Testis (tissue), 3 donors: ENCODE results near the gene HPCA. TPM values are rescaled to one million over a fixed set of nuclear protein-coding genes. Genes with fewer than 3 reads are reported as not detected.

Experiments used
- DNase-seq: peaks from one replicate; pipeline ENCODE4 v3.0.0-alpha.2; 2019
- H3K27ac ChIP-seq, 2 donors: fragments of 200-600 bp; sonication (generic); one replicate each; pipeline ENCODE4 v1.5.1; 2019
- H3K27me3 ChIP-seq: fragments of 200-600 bp; sonication (generic); one replicate; pipeline ENCODE4 v1.5.1; 2019
- H3K36me3 ChIP-seq: fragments of 200-600 bp; sonication (generic); one replicate; pipeline ENCODE4 v1.5.1; 2017; ENCODE audit warnings: low read depth; ENCODE audit errors: missing control alignments
- H3K4me1 ChIP-seq: fragments of 200-600 bp; sonication (generic); one replicate; pipeline ENCODE4 v1.5.1; 2019
- H3K4me3 ChIP-seq, 2 donors: fragments of 200-600 bp; sonication (generic); one replicate each; pipeline ENCODE4 v1.5.1; 2017 to 2019
- H3K9me3 ChIP-seq: fragments of 200-600 bp; sonication (generic); one replicate; pipeline ENCODE4 v1.5.1; 2017
- POLR2A ChIP-seq: fragments of 450-650 bp; IDR thresholded peaks from one replicate; pipeline ENCODE4 v1.6.1; 2017; ENCODE audit warnings: antibody characterized with exemption, mild to moderate bottlenecking, moderate library complexity
- WGBS, 2 donors: methylation state at CpG; one replicate each; pipeline ENCODE4 v1.1.5; 2018; 5-methylcytosine and 5-hydroxymethylcytosine counted together
- intact Hi-C: fragments of 100-400 bp; cut with DNase I; formaldehyde crosslinking; loops from one replicate; pipeline ENCODE4 v1.15.1; 2023; ENCODE audit warnings: low total_unique reads
- polyA plus RNA-seq: library from polyadenylated mRNA; stranded (reverse); fragments of 350-450 nt; fragmentation: Illumina TruSeq; extraction: RNeasy Lipid Tissue Mini Kit (QIAGEN cat#74804); gene quantifications from one replicate; pipeline ENCODE4 v1.2.3, GENCODE V29; 2014; ENCODE audit warnings: low read depth, low replicate concordance; ENCODE audit not compliant: insufficient read depth
- total RNA-seq, 2 donors: library from RNA; depleted of rRNA; stranded (reverse); fragments of >200 nt; gene quantifications; one replicate each; pipeline ENCODE4 v1.2.3, GENCODE V29; 2016
- TF ChIP-seq, protein P1 (sequence below), 3 experiments: fragments of 450-650 bp in 2 of 3; fragments of 200-600 bp in 1 of 3; sonication (generic) in 1 of 3; IDR thresholded peaks; one replicate each; pipeline ENCODE4 v1.5.1; 2016 to 2019; ENCODE audit warnings: antibody characterized with exemption in 3 of 3, mild to moderate bottlenecking in 2 of 3, moderate library complexity in 1 of 3

The HPCA gene
- total and polyA plus RNA-seq, 3 donors from 2014 or later: 1.7 to 8.8 (median 6.1) TPM

GRCh38 chr1:32888677-32889420, 2.6 kb downstream of the HPCA start:
- intact Hi-C loops: no loop called here
- DNase-seq: no peak

GRCh38 chr1:32889731-32890278, 3.5 kb downstream of the HPCA start:
- intact Hi-C loops: no loop called here
- WGBS, 2 donors: 84 to 92% methylated on average over 3 of the region's 3 CpGs
- Histone ChIP-seq H3K9me3 (no peaks in the 10 kb centered on the region), H3K27ac (no peak overlapping the region), H3K4me1 (peaks cover 7% of the 10 kb centered on the region), H3K36me3 (no peaks in the 10 kb centered on the region), H3K4me3 (no peak overlapping the region), H3K27me3 (no peaks in the 10 kb centered on the region)
- no peak for DNase-seq
- TF ChIP-seq, protein P1, sequence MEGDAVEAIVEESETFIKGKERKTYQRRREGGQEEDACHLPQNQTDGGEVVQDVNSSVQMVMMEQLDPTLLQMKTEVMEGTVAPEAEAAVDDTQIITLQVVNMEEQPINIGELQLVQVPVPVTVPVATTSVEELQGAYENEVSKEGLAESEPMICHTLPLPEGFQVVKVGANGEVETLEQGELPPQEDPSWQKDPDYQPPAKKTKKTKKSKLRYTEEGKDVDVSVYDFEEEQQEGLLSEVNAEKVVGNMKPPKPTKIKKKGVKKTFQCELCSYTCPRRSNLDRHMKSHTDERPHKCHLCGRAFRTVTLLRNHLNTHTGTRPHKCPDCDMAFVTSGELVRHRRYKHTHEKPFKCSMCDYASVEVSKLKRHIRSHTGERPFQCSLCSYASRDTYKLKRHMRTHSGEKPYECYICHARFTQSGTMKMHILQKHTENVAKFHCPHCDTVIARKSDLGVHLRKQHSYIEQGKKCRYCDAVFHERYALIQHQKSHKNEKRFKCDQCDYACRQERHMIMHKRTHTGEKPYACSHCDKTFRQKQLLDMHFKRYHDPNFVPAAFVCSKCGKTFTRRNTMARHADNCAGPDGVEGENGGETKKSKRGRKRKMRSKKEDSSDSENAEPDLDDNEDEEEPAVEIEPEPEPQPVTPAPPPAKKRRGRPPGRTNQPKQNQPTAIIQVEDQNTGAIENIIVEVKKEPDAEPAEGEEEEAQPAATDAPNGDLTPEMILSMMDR (IDR thresholded peaks at IDR 0.05): no peak
- no peak for TF ChIP-seq POLR2A

More at GRCh38 chr1:32888677-32889420, 2.6 kb downstream of the HPCA start:
- no peak overlapping the region for H3K4me3 ChIP-seq
- H3K36me3 ChIP-seq: no peaks in the 10 kb centered on the region
- H3K27me3 ChIP-seq: no peaks in the 10 kb centered on the region
- TF ChIP-seq POLR2A: no peak
- TF ChIP-seq, protein P1 (IDR thresholded peaks at IDR 0.05): no peak
- WGBS, 2 donors: 92 to 100% methylated on average over 7 to 24 of the region's 24 CpGs
- H3K9me3 ChIP-seq: no peaks in the 10 kb centered on the region
- peaks cover 7% of the 10 kb centered on the region for H3K4me1 ChIP-seq
- no peak overlapping the region for H3K27ac ChIP-seq

DNA sequence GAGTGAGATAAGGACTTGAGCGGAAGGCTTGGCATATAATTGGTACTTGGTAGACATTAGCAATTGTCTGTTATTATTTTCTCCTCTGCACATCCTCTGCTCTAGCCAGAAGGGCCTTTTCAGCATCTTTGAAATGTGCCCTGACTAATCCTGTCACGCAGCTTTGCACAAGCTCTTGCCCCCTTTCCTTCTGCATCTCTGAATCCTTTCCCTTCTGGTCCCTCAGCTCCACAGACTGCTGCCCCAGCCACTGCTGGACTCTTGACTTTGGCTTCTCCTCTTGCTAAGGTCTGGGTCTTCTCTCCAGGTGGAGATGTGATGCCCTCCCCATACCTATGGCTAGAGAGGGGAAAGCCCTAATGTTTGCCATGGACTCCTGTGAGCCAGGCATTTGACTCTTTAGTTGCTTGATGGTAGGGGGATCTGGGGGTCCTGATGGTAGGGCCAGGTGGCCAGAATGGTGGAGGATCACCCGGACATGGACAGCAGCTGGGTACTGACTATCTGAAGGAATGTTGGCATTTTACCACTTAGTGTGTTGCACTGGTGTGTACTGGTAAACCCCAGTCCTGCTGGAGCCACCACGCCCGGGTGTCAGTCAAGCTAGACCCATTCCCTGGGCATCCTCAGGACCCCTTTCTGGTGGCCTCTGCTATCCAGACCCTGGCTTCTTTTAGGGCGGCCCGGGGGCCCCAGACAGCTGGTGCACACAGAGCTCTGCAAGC, 4.4 kb downstream of the HPCA start:
- WGBS, 2 donors: 91 to 92% methylated on average over 6 to 7 of the region's 7 CpGs
- intact Hi-C loops: no loop called here
- TF ChIP-seq, protein P1 (IDR thresholded peaks at IDR 0.05): no peak
- TF ChIP-seq POLR2A: no peak
- H3K36me3 ChIP-seq: no peaks in the 10 kb centered on the region
- no peaks in the 10 kb centered on the region for H3K9me3 ChIP-seq
- no peak overlapping the region for H3K27ac ChIP-seq
- no peak overlapping the region for H3K4me3 ChIP-seq
- no peaks in the 10 kb centered on the region for H3K27me3 ChIP-seq
- H3K4me1 ChIP-seq: peaks cover 7% of the 10 kb centered on the region
- DNase-seq: no peak

DNA sequence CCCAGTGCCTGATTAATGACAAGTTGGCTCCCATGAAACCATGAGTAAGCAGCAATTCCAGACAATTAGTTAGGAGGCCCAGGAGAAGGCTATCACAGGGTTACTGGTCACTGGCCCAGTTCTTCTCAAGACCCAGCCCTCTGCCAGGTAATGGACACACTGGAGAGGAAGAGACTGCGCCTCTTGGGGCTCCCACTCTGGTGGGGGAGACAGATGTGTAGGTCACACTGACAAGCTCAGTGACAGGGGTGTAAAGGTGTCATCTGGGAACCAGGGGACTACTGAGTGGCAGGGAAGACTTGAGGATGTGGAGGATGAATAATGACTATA, 4.9 kb downstream of the HPCA start:
- no peak for DNase-seq
- Histone ChIP-seq H3K4me1 (peaks cover 7% of the 10 kb centered on the region), H3K27ac (no peak overlapping the region), H3K36me3 (no peaks in the 10 kb centered on the region), H3K27me3 (no peaks in the 10 kb centered on the region), H3K9me3 (no peaks in the 10 kb centered on the region), H3K4me3 (no peak overlapping the region)
- intact Hi-C loops: no loop called here
- TF ChIP-seq POLR2A: no peak
- TF ChIP-seq, protein P1 (IDR thresholded peaks at IDR 0.05): no peak
- WGBS, 2 donors: 92 to 100% methylated on average over 1 of the region's 1 CpG
